Left hindlimb (tissue), 1 donor: ENCODE results near the gene SLC22A4.

ENCODE experiments used
- DNase-seq: peaks from one replicate; pipeline ENCODE4 v3.0.0-alpha.2; 2018

SLC22A4 gene

DNA sequence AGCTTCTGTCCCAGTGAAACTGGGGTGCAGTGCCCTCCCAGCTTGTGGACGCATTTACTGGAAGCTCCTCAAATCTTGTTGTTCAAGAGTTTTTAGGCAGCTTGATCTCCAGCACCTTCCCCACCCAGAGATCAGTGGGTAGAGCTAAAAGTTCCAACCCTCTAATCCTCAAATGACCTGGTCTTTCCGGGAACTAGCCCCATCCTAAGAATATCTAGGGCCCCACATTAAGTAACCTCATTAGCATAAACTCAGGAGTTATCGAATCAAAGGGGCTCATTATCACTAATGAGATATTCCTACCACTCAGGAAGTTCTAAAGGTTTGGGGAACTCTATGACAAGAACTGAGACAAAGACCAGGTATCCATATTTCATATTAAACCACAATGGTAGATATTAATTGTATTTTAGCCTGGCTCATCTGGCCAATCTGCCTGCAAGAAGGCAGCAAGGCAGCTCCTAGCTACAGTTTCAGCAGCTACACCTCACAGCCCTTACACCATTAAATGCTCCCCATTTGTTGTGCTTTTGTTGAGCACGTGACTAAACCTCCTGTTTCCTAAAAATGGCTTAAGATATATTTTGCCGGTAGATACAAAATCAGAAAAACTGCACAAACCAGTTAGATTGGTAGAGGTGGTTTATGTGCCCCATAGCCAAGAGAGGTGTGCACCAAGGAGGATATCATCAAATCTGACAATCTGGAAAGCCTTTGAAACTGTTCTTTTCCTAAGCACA is 50.8 kb downstream of the SLC22A4 start:
- DNase-seq: no peak

DNA sequence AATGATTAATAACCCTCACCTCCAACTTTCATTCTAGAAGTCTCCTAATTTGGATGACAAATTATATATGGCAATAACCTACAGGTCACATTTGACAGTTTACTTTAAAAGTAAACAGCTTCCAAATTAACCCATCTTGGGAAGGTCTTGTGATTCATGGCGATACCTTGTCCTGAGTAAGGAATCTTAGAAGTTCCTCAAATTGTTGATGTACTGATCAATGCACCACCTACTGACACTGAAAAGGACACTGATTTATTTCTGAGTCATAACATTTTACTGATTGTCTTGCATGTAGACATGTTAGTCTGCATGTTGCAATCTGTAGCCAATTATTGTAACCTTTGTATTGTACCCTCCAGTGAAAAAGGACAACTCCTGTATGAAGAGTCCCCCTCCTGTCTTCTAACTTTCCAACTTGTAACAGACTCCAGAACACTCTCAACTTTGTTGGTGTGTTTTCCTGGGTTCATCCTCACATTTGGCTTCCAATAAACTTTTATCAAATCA is 59.3 kb downstream of the SLC22A4 start:
- DNase-seq: no peak

- DNase-seq: no peak
Observed at GRCh38 chr5:132354381-132355139, 60.4 kb downstream of the SLC22A4 start.

DNA sequence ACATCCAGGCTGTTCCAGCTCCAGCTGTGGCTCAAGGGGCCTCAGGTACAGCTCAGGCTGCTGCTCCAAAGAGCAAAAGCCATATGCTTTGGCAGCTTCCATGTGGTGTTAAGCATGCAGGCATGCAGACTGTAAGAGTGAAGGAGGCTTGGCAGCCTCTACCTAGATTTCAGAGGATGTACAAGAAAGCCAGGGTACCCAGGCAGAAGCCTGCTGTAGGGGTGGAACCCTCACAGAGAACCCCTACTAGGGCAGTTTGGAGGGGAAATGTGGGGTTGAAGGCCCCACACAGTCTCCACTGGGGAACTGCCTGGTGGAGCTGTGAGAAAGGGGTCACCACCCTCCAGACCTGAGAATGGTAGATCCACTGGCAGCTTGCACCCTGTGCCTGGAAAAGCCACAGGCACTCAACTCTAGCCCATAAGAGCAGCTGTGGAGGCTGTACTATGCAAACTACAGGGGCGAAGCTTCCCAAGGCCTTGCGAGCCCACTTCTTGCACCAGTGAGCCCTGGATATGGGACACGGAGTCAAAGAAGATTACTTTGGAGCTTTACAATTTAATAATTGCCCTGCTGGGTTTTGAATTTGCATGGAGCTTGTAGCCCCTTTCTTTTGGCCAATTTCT is 61.1 kb downstream of the SLC22A4 start:
- DNase-seq: no peak

GRCh38 chr5:132358775-132359174 is 64.6 kb downstream of the SLC22A4 start:
- DNase-seq: no peak

GRCh38 chr5:132362086-132362485 is 67.9 kb downstream of the SLC22A4 start:
- DNase-seq: no peak

DNA sequence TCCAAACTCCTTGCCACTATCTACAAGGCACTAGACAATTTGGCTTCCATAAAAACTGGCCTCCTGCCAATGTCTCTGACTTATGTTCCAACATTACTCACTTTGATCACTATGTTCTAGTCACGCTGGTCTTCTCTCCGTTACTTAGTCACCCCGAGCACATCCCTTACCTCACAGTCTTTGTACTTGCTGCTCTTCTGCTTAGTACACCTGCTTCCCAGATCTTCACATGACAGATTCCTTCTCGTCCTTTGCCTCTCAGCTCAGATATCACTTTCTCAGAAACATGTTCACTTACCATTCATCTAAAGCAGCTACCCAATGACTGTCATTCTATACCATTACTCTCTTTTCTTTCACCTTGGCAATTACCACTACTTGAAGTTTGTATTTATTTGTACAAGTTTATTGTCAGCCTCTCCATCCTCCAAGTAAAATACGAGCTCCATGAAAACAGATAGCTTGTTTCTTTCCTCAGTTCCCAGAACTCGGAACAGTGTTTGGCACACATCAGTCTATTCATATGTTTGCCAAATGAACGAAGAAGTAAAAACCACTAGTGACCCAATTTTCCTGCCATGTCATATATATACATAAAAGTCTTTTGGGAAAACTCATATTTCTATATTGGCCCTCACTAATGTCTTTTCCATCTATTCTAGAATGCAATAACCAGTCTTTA is 69.4 kb downstream of the SLC22A4 start:
- DNase-seq: no peak

DNA sequence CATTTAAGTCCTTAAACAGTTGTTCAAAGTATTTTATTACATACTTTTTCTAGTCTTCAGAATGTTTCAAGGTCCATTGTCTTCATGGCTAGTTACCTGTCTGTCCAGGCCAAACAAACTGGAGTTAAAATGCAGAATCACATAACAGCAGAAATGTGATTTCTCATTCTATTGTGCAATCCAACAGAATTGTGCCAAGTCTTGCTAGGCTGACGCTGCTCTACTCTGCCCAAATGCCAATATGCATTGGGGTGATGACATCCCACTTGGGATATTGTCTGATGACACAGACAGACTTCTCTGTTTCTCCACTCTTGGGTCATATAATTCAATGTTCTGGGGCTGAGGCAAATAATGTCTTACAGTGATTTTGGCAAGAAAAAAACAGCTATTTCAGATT is 70.1 kb downstream of the SLC22A4 start:
- no peak for DNase-seq

DNA sequence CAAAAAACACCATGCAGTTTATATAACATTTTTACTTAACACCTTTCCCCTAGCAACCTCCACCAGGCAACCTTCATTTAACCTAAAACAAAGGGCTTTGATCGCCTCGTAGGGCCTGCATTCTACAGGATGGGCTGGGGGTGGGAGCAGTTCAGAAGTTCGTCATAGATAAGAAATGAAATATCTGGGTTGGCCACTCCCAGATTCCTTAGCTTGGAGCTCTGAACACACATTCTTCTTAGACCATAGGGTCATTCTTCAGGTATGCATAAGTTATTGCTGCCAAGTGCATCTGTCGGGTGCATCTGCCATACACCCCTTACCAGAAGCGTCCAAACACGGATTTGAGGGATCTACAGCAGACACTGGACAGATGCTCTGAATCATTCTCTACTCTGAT is 71.0 kb downstream of the SLC22A4 start:
- no peak for DNase-seq

DNA sequence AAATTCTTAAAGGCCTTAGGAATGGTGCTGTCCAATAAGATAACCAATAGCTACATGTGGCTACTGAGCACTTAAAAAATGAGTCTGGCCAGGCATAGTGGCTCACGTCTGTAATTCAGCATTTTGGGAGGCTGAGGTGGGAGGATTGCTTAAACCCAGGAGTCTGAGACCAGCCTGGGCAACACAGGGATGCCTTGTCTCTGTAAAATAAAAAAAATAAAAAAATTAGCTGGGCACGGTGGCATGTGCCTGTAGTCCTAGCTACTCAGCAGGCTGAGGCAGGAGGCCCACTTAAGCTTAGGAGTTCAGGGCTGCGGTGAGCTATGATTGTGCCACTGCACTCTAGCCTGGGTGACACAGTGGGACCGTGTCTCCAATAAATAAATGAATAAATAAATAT is 74.0 kb downstream of the SLC22A4 start:
- DNase-seq: no peak

GRCh38 chr5:132369007-132369473 is 74.8 kb downstream of the SLC22A4 start:
- DNase-seq: no peak

- DNase-seq: peak; percentile 73
Observed at GRCh38 chr5:132369474-132370180, 75.4 kb downstream of the SLC22A4 start, which contains the start of gene SLC22A5. TSS of gene SLC22A5 (plus strand) at chr5:132369710. CDS start at chr5:132369973, 263 bp downstream.

DNA sequence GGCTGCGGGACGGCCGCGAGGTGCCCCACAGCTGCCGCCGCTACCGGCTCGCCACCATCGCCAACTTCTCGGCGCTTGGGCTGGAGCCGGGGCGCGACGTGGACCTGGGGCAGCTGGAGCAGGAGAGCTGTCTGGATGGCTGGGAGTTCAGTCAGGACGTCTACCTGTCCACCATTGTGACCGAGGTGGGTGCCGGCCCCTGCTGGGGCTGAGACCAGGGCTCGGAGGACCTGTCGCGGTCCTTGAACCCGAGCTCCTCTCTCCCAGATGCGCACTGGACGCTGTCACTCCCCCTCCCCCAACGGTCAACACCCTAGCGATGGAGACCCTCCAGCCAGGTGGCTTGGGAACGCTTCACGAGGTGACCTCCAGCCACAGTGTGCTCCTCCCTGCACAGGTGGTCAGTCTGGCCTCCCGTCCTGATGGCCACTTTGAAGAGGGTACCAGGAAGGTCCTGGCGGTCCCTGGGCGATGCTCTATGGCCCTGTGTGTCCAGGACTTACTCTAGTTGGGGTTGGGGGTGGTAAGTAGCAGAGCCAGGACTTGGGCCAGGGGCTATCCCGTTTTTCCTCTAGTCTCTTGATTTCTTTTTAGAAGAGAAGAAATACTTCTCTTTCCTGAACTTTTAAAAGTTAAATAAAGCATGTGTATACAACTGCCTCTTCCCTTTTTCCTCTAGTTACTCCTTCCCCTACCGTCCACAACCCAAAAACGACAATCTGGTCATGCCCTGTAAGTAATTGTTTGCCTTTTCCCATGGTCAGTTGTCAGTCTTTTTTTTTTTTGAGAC is 76.2 kb downstream of the SLC22A4 start:
- no peak for DNase-seq

- no peak for DNase-seq
Observed at GRCh38 chr5:132370971-132371602, 76.9 kb downstream of the SLC22A4 start.

GRCh38 chr5:132371603-132371994 is 77.4 kb downstream of the SLC22A4 start:
- DNase-seq: no peak

DNA sequence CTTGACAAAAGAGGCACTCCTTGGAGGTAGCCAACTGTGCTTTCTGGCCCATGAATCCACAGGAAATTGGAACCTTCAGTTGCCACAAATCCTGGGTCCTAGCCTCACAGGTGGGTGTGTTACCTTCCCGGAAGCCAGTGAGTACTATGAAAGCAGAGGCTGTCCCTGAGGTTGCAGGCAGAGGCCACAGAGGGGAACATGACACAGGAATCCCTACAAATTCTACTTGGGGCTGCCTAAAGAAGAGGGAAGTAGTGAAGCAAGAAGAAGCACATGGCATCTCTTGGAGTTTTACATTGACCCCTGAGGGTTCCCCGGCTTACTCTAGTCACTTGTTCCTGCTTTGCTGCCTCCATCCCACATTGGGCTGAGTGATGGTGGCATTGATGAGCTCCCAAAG is 77.9 kb downstream of the SLC22A4 start:
- DNase-seq: no peak

DNA sequence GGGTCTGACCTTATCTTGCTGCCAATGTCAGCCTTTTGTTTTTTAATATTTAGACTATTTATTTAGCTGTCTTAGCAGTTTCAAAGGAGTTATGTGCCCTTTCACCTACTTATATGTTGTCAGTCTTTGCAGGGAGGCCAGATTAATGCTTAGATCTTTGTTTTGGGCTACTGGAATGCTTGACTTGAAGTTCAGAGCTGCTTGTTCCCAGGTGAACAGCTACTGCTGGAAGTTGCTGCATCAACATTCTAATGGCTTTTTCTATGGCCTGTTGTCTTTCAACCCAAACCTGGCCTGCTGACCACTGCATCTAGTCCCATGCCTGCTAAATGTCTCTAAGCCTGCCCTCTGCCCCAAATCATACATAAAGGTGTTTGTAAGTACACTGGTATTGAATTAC is 78.3 kb downstream of the SLC22A4 start:
- no peak for DNase-seq

DNA sequence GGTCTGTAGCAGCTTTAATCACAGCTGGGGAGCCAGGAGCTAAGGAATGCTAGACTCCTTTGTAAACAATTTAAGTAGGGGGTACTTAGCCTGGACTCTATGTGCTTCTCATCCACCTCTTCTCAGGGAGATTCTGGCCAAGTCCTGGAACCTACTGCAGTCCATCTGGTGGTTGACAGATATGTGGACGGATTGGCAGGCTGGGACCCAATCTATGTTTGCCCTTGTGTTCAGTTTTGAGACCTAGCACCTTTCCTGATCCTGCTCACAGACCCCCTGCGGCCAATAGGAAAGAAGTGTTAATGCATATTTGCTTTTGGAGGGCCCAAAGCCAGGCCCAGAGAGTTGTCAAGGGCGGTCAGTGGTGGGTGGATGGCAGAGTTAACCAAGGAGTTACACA is 81.8 kb downstream of the SLC22A4 start:
- DNase-seq: no peak

DNA sequence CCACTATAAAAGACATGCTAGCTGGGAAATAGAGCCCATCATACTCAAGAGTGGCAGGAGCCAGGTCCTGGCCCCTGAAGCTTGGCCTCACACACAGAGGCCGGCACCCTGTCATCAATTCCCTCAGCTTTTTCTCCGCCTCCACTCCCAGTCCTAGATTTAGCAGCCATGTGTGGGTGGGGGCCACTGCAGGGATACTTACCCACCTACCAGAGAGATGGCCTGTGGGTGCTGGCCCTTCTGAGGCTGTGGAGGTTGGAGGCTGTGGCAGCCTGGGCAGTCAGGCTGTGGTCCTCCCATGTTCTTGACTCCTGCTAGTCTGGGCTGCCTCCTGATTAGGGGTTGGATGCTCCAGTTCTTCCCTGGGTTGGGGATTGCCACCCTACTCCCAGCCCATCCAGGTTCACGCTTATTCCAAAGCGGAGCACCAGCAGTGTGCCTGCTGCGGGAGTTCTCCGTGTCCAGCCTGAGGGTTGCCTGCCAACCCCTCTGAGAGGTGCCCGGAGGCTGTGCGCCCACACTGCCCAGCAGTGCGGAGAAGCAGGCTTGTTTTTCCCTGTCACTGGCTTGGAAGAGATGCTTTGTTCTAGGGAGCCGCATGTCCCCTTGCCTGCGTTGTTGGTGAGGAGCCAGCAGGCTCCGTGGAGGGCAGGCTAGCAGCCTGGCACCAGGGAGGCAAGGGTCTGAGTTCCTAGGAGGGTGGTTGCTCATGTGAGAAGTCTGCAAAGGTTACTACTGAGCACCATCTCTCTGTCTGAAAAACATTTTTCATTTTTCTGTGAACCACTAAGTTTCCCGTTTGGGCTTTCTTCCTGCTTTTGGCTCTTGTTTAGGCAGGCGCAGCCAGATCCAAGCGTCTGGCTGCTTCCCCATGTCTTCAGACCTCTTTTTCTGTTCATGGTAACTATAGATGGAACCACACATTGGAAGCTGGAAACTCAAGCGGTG is 82.8 kb downstream of the SLC22A4 start:
- no peak for DNase-seq

- no peak for DNase-seq
Observed at GRCh38 chr5:132377738-132378137, 83.5 kb downstream of the SLC22A4 start.
